GM23338 (cell line): ENCODE data around the gene MPPED2. TPM values are rescaled to one million over a fixed set of nuclear protein-coding genes. Genes with fewer than 3 reads are reported as not detected.

Experiments
- ATAC-seq: fragments of 200-7000 bp; cut with Tn5 transposase; 3 replicates; pipeline ENCODE4 v1.9.1; 2020
- DNase-seq: peaks from one replicate; pipeline ENCODE4 v3.0.0-alpha.2; 2015; ENCODE audit warnings: low spot score
- H2AFZ ChIP-seq: fragments of 200-600 bp; sonication (generic); 2 replicates; pipeline ENCODE4 v1.8.0; 2016; ENCODE audit warnings: antibody characterized with exemption, mild to moderate bottlenecking, moderate library complexity
- H3F3A ChIP-seq: fragments of 200-600 bp; sonication (generic); replicated peaks from 2 replicates; pipeline ENCODE4 v1.8.0; 2017; ENCODE audit warnings: antibody characterized with exemption, mixed run types, low read depth
- H3K27ac ChIP-seq: fragments of 200-600 bp; sonication (generic); 2 replicates; pipeline ENCODE4 v1.6.1; 2016; ENCODE audit warnings: low read depth
- H3K27me3 ChIP-seq: fragments of 200-600 bp; sonication (generic); 2 replicates; pipeline ENCODE4 v1.8.0; 2016; ENCODE audit warnings: mild to moderate bottlenecking, mixed run types, moderate library complexity; ENCODE audit not compliant: insufficient read depth
- H3K36me3 ChIP-seq: fragments of 200-600 bp; sonication (generic); 2 replicates; pipeline ENCODE4 v1.8.0; 2016; ENCODE audit warnings: mild to moderate bottlenecking; ENCODE audit not compliant: insufficient read depth
- H3K4me1 ChIP-seq: fragments of 200-600 bp; sonication (generic); 2 replicates; pipeline ENCODE4 v1.8.0; 2016; ENCODE audit warnings: mild to moderate bottlenecking, moderate library complexity; ENCODE audit not compliant: insufficient read depth
- H3K4me2 ChIP-seq: fragments of 200-600 bp; sonication (generic); 2 replicates; pipeline ENCODE4 v1.7.1; 2017; ENCODE audit warnings: mixed run types
- H3K4me3 ChIP-seq: fragments of 200-600 bp; sonication (generic); 2 replicates; pipeline ENCODE4 v1.6.1; 2016; ENCODE audit warnings: mixed run types
- H3K79me2 ChIP-seq: fragments of 200-600 bp; sonication (generic); replicated peaks from 2 replicates; pipeline ENCODE4 v1.8.0; 2017; ENCODE audit warnings: mild to moderate bottlenecking; ENCODE audit not compliant: insufficient read depth
- H3K9me2 ChIP-seq: fragments of 200-600 bp; sonication (generic); 2 replicates; pipeline ENCODE4 v1.8.0; 2017; ENCODE audit not compliant: insufficient read depth
- H4K20me1 ChIP-seq: fragments of 200-600 bp; sonication (generic); replicated peaks from 2 replicates; pipeline ENCODE4 v1.8.0; 2017; ENCODE audit warnings: mild to moderate bottlenecking; ENCODE audit not compliant: insufficient read depth
- H3K27ac Mint-ChIP-seq: 2 replicates; pipeline ENCODE4 v1.8.0; 2020; ENCODE audit warnings: inconsistent platforms, mild to moderate bottlenecking, moderate library complexity, mixed read lengths
- H3K27me3 Mint-ChIP-seq: 3 replicates; pipeline ENCODE4 v1.8.0; 2022; ENCODE audit warnings: low read depth, mild to moderate bottlenecking, moderate library complexity, mixed read lengths, inconsistent platforms; ENCODE audit not compliant: insufficient read depth, poor library complexity
- H3K36me3 Mint-ChIP-seq: 3 replicates; pipeline ENCODE4 v1.8.0; 2021; ENCODE audit warnings: low read depth, mild to moderate bottlenecking, inconsistent platforms, moderate library complexity, mixed read lengths
- H3K4me1 Mint-ChIP-seq: 3 replicates; pipeline ENCODE4 v1.8.0; 2020; ENCODE audit warnings: mild to moderate bottlenecking, inconsistent platforms, mixed read lengths
- H3K4me3 Mint-ChIP-seq: 3 replicates; pipeline ENCODE4 v1.8.0; 2021; ENCODE audit warnings: moderate library complexity, mild to moderate bottlenecking, inconsistent platforms, mixed read lengths
- H3K9me3 Mint-ChIP-seq: 3 replicates; pipeline ENCODE4 v1.8.0; 2020; ENCODE audit warnings: moderate library complexity, mild to moderate bottlenecking, inconsistent platforms, mixed read lengths
- CREB1 ChIP-seq: fragments of 250-450 bp; sonication (Bioruptor Pico); IDR thresholded peaks from 2 replicates; pipeline ENCODE4 v1.5.0; 2020; ENCODE audit warnings: low read depth, mild to moderate bottlenecking, moderate library complexity
- EZH2phosphoT487 ChIP-seq: fragments of 200-600 bp; sonication (generic); IDR thresholded peaks from one replicate; pipeline ENCODE4 v1.8.1; 2018; ENCODE audit warnings: antibody characterized with exemption; ENCODE audit not compliant: unreplicated experiment
- NANOG ChIP-seq: IDR thresholded peaks from 2 replicates; pipeline ENCODE4 v1.6.1; 2016; ENCODE audit warnings: antibody characterized with exemption, borderline replicate concordance
- ZNF331 ChIP-seq: fragments of 250-450 bp; sonication (Bioruptor Pico); IDR thresholded peaks from 2 replicates; pipeline ENCODE4 v1.5.0; 2020; ENCODE audit warnings: low read depth, mild to moderate bottlenecking, moderate library complexity
- ZNF462 ChIP-seq: fragments of 250-450 bp; sonication (Bioruptor Pico); IDR thresholded peaks from 2 replicates; pipeline ENCODE4 v1.5.0; 2020; ENCODE audit warnings: mild to moderate bottlenecking, moderate library complexity
- polyA plus RNA-seq: library from polyadenylated mRNA; unstranded; fragments of >200 nt; fragmentation: Nextera tagmentation; extraction: Ambion mirVana; gene quantifications from 2 replicates; pipeline ENCODE4 v1.2.1, GENCODE V29; 2016
- total RNA-seq: library from RNA; depleted of rRNA; stranded (reverse); fragments of >200 nt; shearing (Covaris generic); gene quantifications from 2 replicates; pipeline ENCODE4 v1.2.3, GENCODE V29; 2014
- TF ChIP-seq, protein P1 (sequence below): IDR thresholded peaks from one replicate; pipeline ENCODE4 v1.6.1; 2018; ENCODE audit warnings: antibody characterized with exemption; ENCODE audit not compliant: unreplicated experiment
- TF ChIP-seq, protein P2 (sequence below), 2 experiments: fragments of 200-600 bp in 1 of 2; sonication (generic) in 1 of 2; conservative IDR thresholded peaks; 2 replicates each; pipeline versions ENCODE4 v1.5.1 to v1.6.1; 2016 to 2017; ENCODE audit warnings: antibody characterized with exemption in 2 of 2, low read depth in 2 of 2, mild to moderate bottlenecking in 2 of 2, moderate library complexity in 1 of 2
- TF ChIP-seq, protein P3 (sequence below): IDR thresholded peaks from 2 replicates; pipeline ENCODE4 v1.6.1; 2016; ENCODE audit warnings: antibody characterized with exemption

MPPED2 gene
- total and polyA plus RNA-seq, 2 experiments from 2014 or later, result 4.4 to 6.8 TPM

- H3K4me3 ChIP-seq, result no peak overlapping the region
- Mint-ChIP-seq H3K27ac (no peak overlapping the region), H3K4me1 (peaks cover 4% of the 10 kb centered on the region; the same call in 1 of the 3 replicates), H3K27me3 (no peaks in the 10 kb centered on the region), H3K36me3 (peaks cover 22% of the 10 kb centered on the region), H3K4me3 (no peak overlapping the region), H3K9me3 (peaks cover 26% of the 10 kb centered on the region)
- TF ChIP-seq NANOG (no peak), ZNF462 (CRISPR knock-in tag) (no peak), CREB1 (CRISPR knock-in tag) (no peak), EZH2phosphoT487 (no peak), ZNF331 (CRISPR knock-in tag) (no peak)
- TF ChIP-seq, protein P1, sequence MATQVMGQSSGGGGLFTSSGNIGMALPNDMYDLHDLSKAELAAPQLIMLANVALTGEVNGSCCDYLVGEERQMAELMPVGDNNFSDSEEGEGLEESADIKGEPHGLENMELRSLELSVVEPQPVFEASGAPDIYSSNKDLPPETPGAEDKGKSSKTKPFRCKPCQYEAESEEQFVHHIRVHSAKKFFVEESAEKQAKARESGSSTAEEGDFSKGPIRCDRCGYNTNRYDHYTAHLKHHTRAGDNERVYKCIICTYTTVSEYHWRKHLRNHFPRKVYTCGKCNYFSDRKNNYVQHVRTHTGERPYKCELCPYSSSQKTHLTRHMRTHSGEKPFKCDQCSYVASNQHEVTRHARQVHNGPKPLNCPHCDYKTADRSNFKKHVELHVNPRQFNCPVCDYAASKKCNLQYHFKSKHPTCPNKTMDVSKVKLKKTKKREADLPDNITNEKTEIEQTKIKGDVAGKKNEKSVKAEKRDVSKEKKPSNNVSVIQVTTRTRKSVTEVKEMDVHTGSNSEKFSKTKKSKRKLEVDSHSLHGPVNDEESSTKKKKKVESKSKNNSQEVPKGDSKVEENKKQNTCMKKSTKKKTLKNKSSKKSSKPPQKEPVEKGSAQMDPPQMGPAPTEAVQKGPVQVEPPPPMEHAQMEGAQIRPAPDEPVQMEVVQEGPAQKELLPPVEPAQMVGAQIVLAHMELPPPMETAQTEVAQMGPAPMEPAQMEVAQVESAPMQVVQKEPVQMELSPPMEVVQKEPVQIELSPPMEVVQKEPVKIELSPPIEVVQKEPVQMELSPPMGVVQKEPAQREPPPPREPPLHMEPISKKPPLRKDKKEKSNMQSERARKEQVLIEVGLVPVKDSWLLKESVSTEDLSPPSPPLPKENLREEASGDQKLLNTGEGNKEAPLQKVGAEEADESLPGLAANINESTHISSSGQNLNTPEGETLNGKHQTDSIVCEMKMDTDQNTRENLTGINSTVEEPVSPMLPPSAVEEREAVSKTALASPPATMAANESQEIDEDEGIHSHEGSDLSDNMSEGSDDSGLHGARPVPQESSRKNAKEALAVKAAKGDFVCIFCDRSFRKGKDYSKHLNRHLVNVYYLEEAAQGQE, result no peak
- TF ChIP-seq, protein P2, sequence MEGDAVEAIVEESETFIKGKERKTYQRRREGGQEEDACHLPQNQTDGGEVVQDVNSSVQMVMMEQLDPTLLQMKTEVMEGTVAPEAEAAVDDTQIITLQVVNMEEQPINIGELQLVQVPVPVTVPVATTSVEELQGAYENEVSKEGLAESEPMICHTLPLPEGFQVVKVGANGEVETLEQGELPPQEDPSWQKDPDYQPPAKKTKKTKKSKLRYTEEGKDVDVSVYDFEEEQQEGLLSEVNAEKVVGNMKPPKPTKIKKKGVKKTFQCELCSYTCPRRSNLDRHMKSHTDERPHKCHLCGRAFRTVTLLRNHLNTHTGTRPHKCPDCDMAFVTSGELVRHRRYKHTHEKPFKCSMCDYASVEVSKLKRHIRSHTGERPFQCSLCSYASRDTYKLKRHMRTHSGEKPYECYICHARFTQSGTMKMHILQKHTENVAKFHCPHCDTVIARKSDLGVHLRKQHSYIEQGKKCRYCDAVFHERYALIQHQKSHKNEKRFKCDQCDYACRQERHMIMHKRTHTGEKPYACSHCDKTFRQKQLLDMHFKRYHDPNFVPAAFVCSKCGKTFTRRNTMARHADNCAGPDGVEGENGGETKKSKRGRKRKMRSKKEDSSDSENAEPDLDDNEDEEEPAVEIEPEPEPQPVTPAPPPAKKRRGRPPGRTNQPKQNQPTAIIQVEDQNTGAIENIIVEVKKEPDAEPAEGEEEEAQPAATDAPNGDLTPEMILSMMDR (conservative IDR thresholded peaks at IDR 0.05; ENCODE audit: low read depth in 2 of 2), result no peak
- TF ChIP-seq, protein P3, sequence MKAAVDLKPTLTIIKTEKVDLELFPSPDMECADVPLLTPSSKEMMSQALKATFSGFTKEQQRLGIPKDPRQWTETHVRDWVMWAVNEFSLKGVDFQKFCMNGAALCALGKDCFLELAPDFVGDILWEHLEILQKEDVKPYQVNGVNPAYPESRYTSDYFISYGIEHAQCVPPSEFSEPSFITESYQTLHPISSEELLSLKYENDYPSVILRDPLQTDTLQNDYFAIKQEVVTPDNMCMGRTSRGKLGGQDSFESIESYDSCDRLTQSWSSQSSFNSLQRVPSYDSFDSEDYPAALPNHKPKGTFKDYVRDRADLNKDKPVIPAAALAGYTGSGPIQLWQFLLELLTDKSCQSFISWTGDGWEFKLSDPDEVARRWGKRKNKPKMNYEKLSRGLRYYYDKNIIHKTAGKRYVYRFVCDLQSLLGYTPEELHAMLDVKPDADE, result no peak
- ATAC-seq (no peak), DNase-seq (peak; percentile 38)
- peaks cover 10% of the 10 kb centered on the region for H3K36me3 ChIP-seq
- H3K27me3 ChIP-seq, result no peaks in the 10 kb centered on the region
- H3F3A ChIP-seq, result no peaks in the 10 kb centered on the region
- H4K20me1 ChIP-seq, result no peaks in the 10 kb centered on the region
- no peak overlapping the region for H3K4me2 ChIP-seq
- H3K4me1 ChIP-seq, result no peaks in the 10 kb centered on the region
- H3K27ac ChIP-seq, result no peak overlapping the region
- 0 out of 2 replicates have a peak, but pooled peaks cover 3% of the 10 kb centered on the region for H3K9me2 ChIP-seq
- H2AFZ ChIP-seq, result no peak overlapping the region
- no peaks in the 10 kb centered on the region for H3K79me2 ChIP-seq
Observed at GRCh38 chr11:30387891-30388861, 198.0 kb downstream of the MPPED2 start.
